ENCODE data around the gene PEX5L.

The PEX5L gene

GRCh38 chr3:179861953-179862352, 174.8 kb downstream of the PEX5L start:
- DNase-seq (ENCODE audit: low read depth): no peak

GRCh38 chr3:179861292-179861691, 175.4 kb downstream of the PEX5L start:
- no peak overlapping the region for H3K4me3 ChIP-seq (ENCODE audit: low read depth, low read length)
- DNase-seq (ENCODE audit: low read depth): no peak

More at GRCh38 chr3:179861953-179862352, 174.8 kb downstream of the PEX5L start:
- H3K4me3 ChIP-seq (ENCODE audit: low read depth, low read length): no peak overlapping the region

GRCh38 chr3:179860275-179861107, 176.2 kb downstream of the PEX5L start:
- DNase-seq (ENCODE audit: low read depth): no peak
- H3K4me3 ChIP-seq (ENCODE audit: low read depth, low read length): no peak overlapping the region

- DNase-seq (ENCODE audit: low read depth): peak; percentile 88
- no peak overlapping the region for H3K4me3 ChIP-seq (ENCODE audit: low read depth, low read length)
Observed at GRCh38 chr3:179853176-179853575, 183.6 kb downstream of the PEX5L start.

GRCh38 chr3:179852142-179852905, 184.4 kb downstream of the PEX5L start:
- H3K4me3 ChIP-seq (ENCODE audit: low read depth, low read length): no peak overlapping the region
- peak; percentile 71 for DNase-seq (ENCODE audit: low read depth)

GRCh38 chr3:179848711-179849110, 188.0 kb downstream of the PEX5L start:
- no peak for DNase-seq (ENCODE audit: low read depth)
- H3K4me3 ChIP-seq (ENCODE audit: low read depth, low read length): no peak overlapping the region

- no peak overlapping the region for H3K4me3 ChIP-seq (ENCODE audit: low read depth, low read length)
- DNase-seq (ENCODE audit: low read depth): no peak
Observed at GRCh38 chr3:179842061-179842460, 194.7 kb downstream of the PEX5L start.

GRCh38 chr3:179840985-179841384, 195.8 kb downstream of the PEX5L start:
- no peak overlapping the region for H3K4me3 ChIP-seq (ENCODE audit: low read depth, low read length)
- peak; percentile 61 for DNase-seq (ENCODE audit: low read depth)

- no peak for DNase-seq (ENCODE audit: low read depth)
- no peak overlapping the region for H3K4me3 ChIP-seq (ENCODE audit: low read depth, low read length)
Observed at GRCh38 chr3:179837374-179837773, 199.4 kb downstream of the PEX5L start.

GRCh38 chr3:179833294-179833693, 203.4 kb downstream of the PEX5L start:
- no peak for DNase-seq (ENCODE audit: low read depth)
- no peak overlapping the region for H3K4me3 ChIP-seq (ENCODE audit: low read depth, low read length)

GRCh38 chr3:179832333-179832854, 204.3 kb downstream of the PEX5L start:
- DNase-seq (ENCODE audit: low read depth): no peak
- H3K4me3 ChIP-seq (ENCODE audit: low read depth, low read length): no peak overlapping the region

- no peak overlapping the region for H3K4me3 ChIP-seq (ENCODE audit: low read depth, low read length)
- DNase-seq (ENCODE audit: low read depth): no peak
Observed at GRCh38 chr3:179829401-179829800, 207.3 kb downstream of the PEX5L start.

- DNase-seq (ENCODE audit: low read depth): no peak
- no peak overlapping the region for H3K4me3 ChIP-seq (ENCODE audit: low read depth, low read length)
Observed at GRCh38 chr3:179828738-179829137, 208.0 kb downstream of the PEX5L start.

- DNase-seq (ENCODE audit: low read depth): no peak
Observed at GRCh38 chr3:179826247-179826637, 210.5 kb downstream of the PEX5L start.

GRCh38 chr3:179825527-179826246, 211.1 kb downstream of the PEX5L start:
- DNase-seq (ENCODE audit: low read depth): no peak
- H3K4me3 ChIP-seq (ENCODE audit: low read depth, low read length): no peak overlapping the region

More at GRCh38 chr3:179826247-179826637, 210.5 kb downstream of the PEX5L start:
- H3K4me3 ChIP-seq (ENCODE audit: low read depth, low read length): no peak overlapping the region

GRCh38 chr3:179822296-179822695, 214.4 kb downstream of the PEX5L start:
- H3K4me3 ChIP-seq (ENCODE audit: low read depth, low read length): no peak overlapping the region

GRCh38 chr3:179819379-179819778, 217.4 kb downstream of the PEX5L start:
- DNase-seq (ENCODE audit: low read depth): no peak
- H3K4me3 ChIP-seq (ENCODE audit: low read depth, low read length): no peak overlapping the region

More at GRCh38 chr3:179822296-179822695, 214.4 kb downstream of the PEX5L start:
- no peak for DNase-seq (ENCODE audit: low read depth)

- no peak for DNase-seq (ENCODE audit: low read depth)
- H3K4me3 ChIP-seq (ENCODE audit: low read depth, low read length): no peak overlapping the region
Observed at GRCh38 chr3:179812096-179812382, 224.7 kb downstream of the PEX5L start.

GRCh38 chr3:179811321-179812095, 225.2 kb downstream of the PEX5L start:
- peak; percentile 84 for DNase-seq (ENCODE audit: low read depth)

More at GRCh38 chr3:179811321-179812095, 225.2 kb downstream of the PEX5L start:
- H3K4me3 ChIP-seq (ENCODE audit: low read depth, low read length): peak overlapping the region; percentile 4

Measured in skeletal muscle cell (primary cell).